Measurements from ENCODE around the gene CDSN. TPM values are rescaled to one million over a fixed set of nuclear protein-coding genes. Genes with fewer than 3 reads are reported as not detected.

The CDSN gene
- total and polyA plus RNA-seq, 2 of the 8 experiments (the other 6 are each of a cell fraction or from before 2014, with no cell fraction given) = not detected

- TF ChIP-seq E2F6 (IDR thresholded peaks at IDR 0.05) = no peak
These were observed 36.4 kb downstream of the CDSN start (continued) for GRCh38 chr6:31083742-31084354.

All from H1 (cell line).